ENCODE results near the gene CDH13.

Gene CDH13

GRCh38 chr16:83046664-83047063 lies 419.9 kb downstream of the CDH13 start:
- no peak overlapping the region for H3K4me3 ChIP-seq (ENCODE audit: low read depth in 1 of 5, low read length in 5 of 5)

GRCh38 chr16:83051451-83051850 lies 424.7 kb downstream of the CDH13 start:
- H3K4me3 ChIP-seq (ENCODE audit: low read depth in 1 of 5, low read length in 5 of 5) = no peak overlapping the region
- no peaks in the 10 kb centered on the region for H3K36me3 ChIP-seq (ENCODE audit: control insufficient read depth in 5 of 5, insufficient read depth in 5 of 5, low read length in 5 of 5)
- H3K9ac ChIP-seq (ENCODE audit: low read length in 5 of 5) = no peak overlapping the region
- no peaks in the 10 kb centered on the region for H3K27me3 ChIP-seq (ENCODE audit: control insufficient read depth in 5 of 5, insufficient read depth in 4 of 5, low read length in 5 of 5)
- no peaks in the 10 kb centered on the region for H3K9me3 ChIP-seq (ENCODE audit: control insufficient read depth in 5 of 5, low read length in 5 of 5)
- no peak overlapping the region for H3K27ac ChIP-seq (ENCODE audit: low read depth, low read length)
- H3K4me1 ChIP-seq (ENCODE audit: control insufficient read depth in 5 of 5, insufficient read depth in 5 of 5, low read length in 5 of 5) = peaks cover 0 to 4% (median 0%) of the 10 kb centered on the region in 5 donors

More at GRCh38 chr16:83046664-83047063, 419.9 kb downstream of the CDH13 start:
- no peaks in the 10 kb centered on the region for H3K9me3 ChIP-seq (ENCODE audit: control insufficient read depth in 5 of 5, low read length in 5 of 5)
- no peak overlapping the region for H3K27ac ChIP-seq (ENCODE audit: low read depth, low read length)
- H3K9ac ChIP-seq (ENCODE audit: low read length in 5 of 5) = no peak overlapping the region
- H3K4me1 ChIP-seq (ENCODE audit: control insufficient read depth in 5 of 5, insufficient read depth in 5 of 5, low read length in 5 of 5) = peaks cover 0 to 6% (median 0%) of the 10 kb centered on the region in 5 donors
- H3K27me3 ChIP-seq (ENCODE audit: control insufficient read depth in 5 of 5, insufficient read depth in 4 of 5, low read length in 5 of 5) = no peaks in the 10 kb centered on the region
- H3K36me3 ChIP-seq (ENCODE audit: control insufficient read depth in 5 of 5, insufficient read depth in 5 of 5, low read length in 5 of 5) = no peaks in the 10 kb centered on the region

- no peak overlapping the region for H3K4me3 ChIP-seq (ENCODE audit: low read depth in 1 of 5, low read length in 5 of 5)
- H3K27ac ChIP-seq (ENCODE audit: low read depth, low read length) = no peak overlapping the region
- H3K27me3 ChIP-seq (ENCODE audit: control insufficient read depth in 5 of 5, insufficient read depth in 4 of 5, low read length in 5 of 5) = no peaks in the 10 kb centered on the region
- no peaks in the 10 kb centered on the region for H3K36me3 ChIP-seq (ENCODE audit: control insufficient read depth in 5 of 5, insufficient read depth in 5 of 5, low read length in 5 of 5)
- no peaks in the 10 kb centered on the region for H3K9me3 ChIP-seq (ENCODE audit: control insufficient read depth in 5 of 5, low read length in 5 of 5)
- no peak overlapping the region for H3K9ac ChIP-seq (ENCODE audit: low read length in 5 of 5)
- no peaks in the 10 kb centered on the region for H3K4me1 ChIP-seq (ENCODE audit: control insufficient read depth in 5 of 5, insufficient read depth in 5 of 5, low read length in 5 of 5)
Observed at GRCh38 chr16:83054283-83054682, 427.5 kb downstream of the CDH13 start.

- Histone ChIP-seq H3K4me3 (ENCODE audit: low read depth in 1 of 5, low read length in 5 of 5) (no peak overlapping the region), H3K9me3 (ENCODE audit: control insufficient read depth in 5 of 5, low read length in 5 of 5) (no peaks in the 10 kb centered on the region), H3K36me3 (ENCODE audit: control insufficient read depth in 5 of 5, insufficient read depth in 5 of 5, low read length in 5 of 5) (no peaks in the 10 kb centered on the region), H3K27ac (ENCODE audit: low read depth, low read length) (no peak overlapping the region), H3K4me1 (ENCODE audit: control insufficient read depth in 5 of 5, insufficient read depth in 5 of 5, low read length in 5 of 5) (no peaks in the 10 kb centered on the region), H3K9ac (ENCODE audit: low read length in 5 of 5) (no peak overlapping the region), H3K27me3 (ENCODE audit: control insufficient read depth in 5 of 5, insufficient read depth in 4 of 5, low read length in 5 of 5) (no peaks in the 10 kb centered on the region)
Observed at GRCh38 chr16:83058376-83058775, 431.6 kb downstream of the CDH13 start.

- H3K27me3 ChIP-seq (ENCODE audit: control insufficient read depth in 5 of 5, insufficient read depth in 4 of 5, low read length in 5 of 5) = no peaks in the 10 kb centered on the region
Observed at GRCh38 chr16:83059237-83059636, 432.5 kb downstream of the CDH13 start.

GRCh38 chr16:83066011-83066410 lies 439.2 kb downstream of the CDH13 start:
- Histone ChIP-seq H3K9me3 (ENCODE audit: control insufficient read depth in 5 of 5, low read length in 5 of 5) (no peaks in the 10 kb centered on the region), H3K4me3 (ENCODE audit: low read depth in 1 of 5, low read length in 5 of 5) (no peak overlapping the region), H3K4me1 (ENCODE audit: control insufficient read depth in 5 of 5, insufficient read depth in 5 of 5, low read length in 5 of 5) (peaks cover 0 to 2% (median 0%) of the 10 kb centered on the region in 5 donors)

More at GRCh38 chr16:83059237-83059636, 432.5 kb downstream of the CDH13 start:
- no peak overlapping the region for H3K4me3 ChIP-seq (ENCODE audit: low read depth in 1 of 5, low read length in 5 of 5)
- no peaks in the 10 kb centered on the region for H3K9me3 ChIP-seq (ENCODE audit: control insufficient read depth in 5 of 5, low read length in 5 of 5)
- no peaks in the 10 kb centered on the region for H3K36me3 ChIP-seq (ENCODE audit: control insufficient read depth in 5 of 5, insufficient read depth in 5 of 5, low read length in 5 of 5)
- H3K9ac ChIP-seq (ENCODE audit: low read length in 5 of 5) = no peak overlapping the region
- H3K27ac ChIP-seq (ENCODE audit: low read depth, low read length) = no peak overlapping the region
- H3K4me1 ChIP-seq (ENCODE audit: control insufficient read depth in 5 of 5, insufficient read depth in 5 of 5, low read length in 5 of 5) = no peaks in the 10 kb centered on the region

GRCh38 chr16:83066881-83067280 lies 440.1 kb downstream of the CDH13 start:
- H3K4me3 ChIP-seq (ENCODE audit: low read depth in 1 of 5, low read length in 5 of 5) = no peak overlapping the region
- H3K9me3 ChIP-seq (ENCODE audit: control insufficient read depth in 5 of 5, low read length in 5 of 5) = no peaks in the 10 kb centered on the region
- H3K36me3 ChIP-seq (ENCODE audit: control insufficient read depth in 5 of 5, insufficient read depth in 5 of 5, low read length in 5 of 5) = no peaks in the 10 kb centered on the region
- H3K27me3 ChIP-seq (ENCODE audit: control insufficient read depth in 5 of 5, insufficient read depth in 4 of 5, low read length in 5 of 5) = no peaks in the 10 kb centered on the region
- peaks cover 0 to 2% (median 0%) of the 10 kb centered on the region in 5 donors for H3K4me1 ChIP-seq (ENCODE audit: control insufficient read depth in 5 of 5, insufficient read depth in 5 of 5, low read length in 5 of 5)
- H3K9ac ChIP-seq (ENCODE audit: low read length in 5 of 5) = no peak overlapping the region
- no peak overlapping the region for H3K27ac ChIP-seq (ENCODE audit: low read depth, low read length)

More at GRCh38 chr16:83066011-83066410, 439.2 kb downstream of the CDH13 start:
- H3K27ac ChIP-seq (ENCODE audit: low read depth, low read length) = no peak overlapping the region
- H3K9ac ChIP-seq (ENCODE audit: low read length in 5 of 5) = no peak overlapping the region
- H3K36me3 ChIP-seq (ENCODE audit: control insufficient read depth in 5 of 5, insufficient read depth in 5 of 5, low read length in 5 of 5) = no peaks in the 10 kb centered on the region
- H3K27me3 ChIP-seq (ENCODE audit: control insufficient read depth in 5 of 5, insufficient read depth in 4 of 5, low read length in 5 of 5) = no peaks in the 10 kb centered on the region

- Histone ChIP-seq H3K4me1 (ENCODE audit: control insufficient read depth in 5 of 5, insufficient read depth in 5 of 5, low read length in 5 of 5) (peaks cover 0 to 2% (median 0%) of the 10 kb centered on the region in 5 donors), H3K27me3 (ENCODE audit: control insufficient read depth in 5 of 5, insufficient read depth in 4 of 5, low read length in 5 of 5) (no peaks in the 10 kb centered on the region), H3K36me3 (ENCODE audit: control insufficient read depth in 5 of 5, insufficient read depth in 5 of 5, low read length in 5 of 5) (no peaks in the 10 kb centered on the region), H3K4me3 (ENCODE audit: low read depth in 1 of 5, low read length in 5 of 5) (no peak overlapping the region), H3K27ac (ENCODE audit: low read depth, low read length) (no peak overlapping the region), H3K9ac (ENCODE audit: low read length in 5 of 5) (no peak overlapping the region), H3K9me3 (ENCODE audit: control insufficient read depth in 5 of 5, low read length in 5 of 5) (no peaks in the 10 kb centered on the region)
Observed at GRCh38 chr16:83068686-83069085, 441.9 kb downstream of the CDH13 start.

GRCh38 chr16:83070416-83071209 lies 443.8 kb downstream of the CDH13 start:
- no peaks in the 10 kb centered on the region for H3K36me3 ChIP-seq (ENCODE audit: control insufficient read depth in 5 of 5, insufficient read depth in 5 of 5, low read length in 5 of 5)
- no peak overlapping the region for H3K4me3 ChIP-seq (ENCODE audit: low read depth in 1 of 5, low read length in 5 of 5)
- H3K27ac ChIP-seq (ENCODE audit: low read depth, low read length) = no peak overlapping the region
- H3K9me3 ChIP-seq (ENCODE audit: control insufficient read depth in 5 of 5, low read length in 5 of 5) = no peaks in the 10 kb centered on the region
- peaks cover 0 to 4% (median 0%) of the 10 kb centered on the region in 5 donors for H3K27me3 ChIP-seq (ENCODE audit: control insufficient read depth in 5 of 5, insufficient read depth in 4 of 5, low read length in 5 of 5)
- peaks cover 0 to 2% (median 0%) of the 10 kb centered on the region in 5 donors for H3K4me1 ChIP-seq (ENCODE audit: control insufficient read depth in 5 of 5, insufficient read depth in 5 of 5, low read length in 5 of 5)
- H3K9ac ChIP-seq (ENCODE audit: low read length in 5 of 5) = no peak overlapping the region

GRCh38 chr16:83075956-83076355 lies 449.2 kb downstream of the CDH13 start:
- H3K9me3 ChIP-seq (ENCODE audit: control insufficient read depth in 5 of 5, low read length in 5 of 5) = no peaks in the 10 kb centered on the region
- H3K27me3 ChIP-seq (ENCODE audit: control insufficient read depth in 5 of 5, insufficient read depth in 4 of 5, low read length in 5 of 5) = peaks cover 0 to 4% (median 0%) of the 10 kb centered on the region in 5 donors
- no peak overlapping the region for H3K4me3 ChIP-seq (ENCODE audit: low read depth in 1 of 5, low read length in 5 of 5)
- H3K27ac ChIP-seq (ENCODE audit: low read depth, low read length) = no peak overlapping the region
- no peaks in the 10 kb centered on the region for H3K4me1 ChIP-seq (ENCODE audit: control insufficient read depth in 5 of 5, insufficient read depth in 5 of 5, low read length in 5 of 5)
- no peak overlapping the region for H3K9ac ChIP-seq (ENCODE audit: low read length in 5 of 5)
- no peaks in the 10 kb centered on the region for H3K36me3 ChIP-seq (ENCODE audit: control insufficient read depth in 5 of 5, insufficient read depth in 5 of 5, low read length in 5 of 5)
